Ishikawa (cell line): ENCODE measurements around the gene PARD6B.

Experiments
- CEBPB ChIP-seq: IDR thresholded peaks from 2 replicates; pipeline ENCODE4 v1.6.1; 2012
- CREB1 ChIP-seq: IDR thresholded peaks from 2 replicates; pipeline ENCODE4 v1.6.1; 2012; ENCODE audit warnings: low read depth
- EGR1 ChIP-seq: IDR thresholded peaks from 2 replicates; pipeline ENCODE4 v1.6.1; 2012
- EP300 ChIP-seq: IDR thresholded peaks from 2 replicates; pipeline ENCODE4 v1.6.1; 2012; ENCODE audit warnings: borderline replicate concordance
- FOXM1 ChIP-seq: IDR thresholded peaks from 2 replicates; pipeline ENCODE4 v1.6.1; 2012; ENCODE audit warnings: low read depth, borderline replicate concordance
- MAX ChIP-seq: IDR thresholded peaks from 2 replicates; pipeline ENCODE4 v1.6.1; 2012
- NFIC ChIP-seq: IDR thresholded peaks from 2 replicates; pipeline ENCODE4 v1.6.1; 2012
- RAD21 ChIP-seq: IDR thresholded peaks from 2 replicates; pipeline ENCODE4 v1.6.1; 2012; ENCODE audit warnings: low read depth
- TAF1 ChIP-seq: IDR thresholded peaks from 2 replicates; pipeline ENCODE4 v1.6.1; 2012; ENCODE audit warnings: low read depth, mild to moderate bottlenecking
- TCF12 ChIP-seq: IDR thresholded peaks from 2 replicates; pipeline ENCODE4 v1.6.1; 2012; ENCODE audit warnings: low read depth
- TEAD4 ChIP-seq: IDR thresholded peaks from 2 replicates; pipeline ENCODE4 v1.6.1; 2012
- YY1 ChIP-seq: IDR thresholded peaks from 2 replicates; pipeline ENCODE4 v1.6.1; 2012; ENCODE audit warnings: low read depth
- ZBTB7A ChIP-seq: IDR thresholded peaks from 2 replicates; pipeline ENCODE4 v1.6.1; 2012; ENCODE audit warnings: low read depth
- TF ChIP-seq, protein P1 (sequence below): IDR thresholded peaks from 2 replicates; pipeline ENCODE4 v1.6.1; 2012; ENCODE audit warnings: low read depth, mild to moderate bottlenecking
- TF ChIP-seq, protein P2 (sequence below): IDR thresholded peaks from 2 replicates; pipeline ENCODE4 v1.6.1; 2012

Gene PARD6B

DNA sequence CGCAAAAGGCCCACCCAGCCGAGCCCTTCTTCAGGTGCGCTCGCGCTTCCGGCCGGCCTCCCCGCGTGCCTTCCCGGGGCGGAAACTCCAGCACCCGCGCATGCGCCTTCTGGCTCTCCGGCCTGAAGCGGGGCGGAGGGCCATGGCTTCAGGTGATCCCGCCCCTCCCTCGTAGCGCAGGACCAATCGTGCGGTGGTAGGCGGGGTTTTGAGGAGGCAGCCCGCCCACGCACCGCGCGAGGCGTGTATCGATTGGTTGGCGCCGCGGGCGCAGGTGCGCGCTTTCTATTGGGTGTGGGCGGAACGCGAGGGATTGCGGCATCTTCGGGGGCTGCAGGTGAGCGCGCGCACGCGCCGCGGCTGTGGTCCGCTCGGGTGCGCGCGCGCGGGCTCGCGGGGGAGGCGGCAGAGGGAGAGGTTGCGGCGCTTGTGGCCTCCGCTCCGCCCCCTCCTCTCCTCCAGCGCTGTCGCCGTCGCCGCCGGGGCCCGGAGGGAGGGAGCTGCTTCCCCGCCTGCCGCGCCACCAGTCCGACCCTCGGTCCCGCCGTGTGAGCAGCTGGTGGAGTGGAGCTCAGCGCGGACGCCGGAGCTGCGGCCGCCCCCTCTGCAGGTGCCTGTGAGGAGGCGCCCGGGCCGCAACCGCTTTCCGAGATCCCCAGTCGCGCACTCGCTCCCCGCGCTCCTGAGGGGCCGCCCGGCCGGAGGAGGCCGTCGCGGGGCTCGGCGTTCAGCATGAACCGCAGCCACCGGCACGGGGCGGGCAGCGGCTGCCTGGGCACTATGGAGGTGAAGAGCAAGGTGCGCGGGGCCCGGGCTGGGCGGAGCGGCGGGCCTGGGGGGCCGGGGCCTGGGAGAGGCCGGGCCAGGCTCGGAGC lies at the start of gene PARD6B:
Gene PARD6B, plus strand, starts transcription at position 526 of the 875 bp plus-strand sequence. Its CDS starts 207 bp downstream, at position 733.
- TF ChIP-seq NFIC: no peak
- TF ChIP-seq CEBPB: peak; percentile 79
- no peak for TF ChIP-seq TAF1
- no peak for TF ChIP-seq RAD21
- TF ChIP-seq, protein P1, sequence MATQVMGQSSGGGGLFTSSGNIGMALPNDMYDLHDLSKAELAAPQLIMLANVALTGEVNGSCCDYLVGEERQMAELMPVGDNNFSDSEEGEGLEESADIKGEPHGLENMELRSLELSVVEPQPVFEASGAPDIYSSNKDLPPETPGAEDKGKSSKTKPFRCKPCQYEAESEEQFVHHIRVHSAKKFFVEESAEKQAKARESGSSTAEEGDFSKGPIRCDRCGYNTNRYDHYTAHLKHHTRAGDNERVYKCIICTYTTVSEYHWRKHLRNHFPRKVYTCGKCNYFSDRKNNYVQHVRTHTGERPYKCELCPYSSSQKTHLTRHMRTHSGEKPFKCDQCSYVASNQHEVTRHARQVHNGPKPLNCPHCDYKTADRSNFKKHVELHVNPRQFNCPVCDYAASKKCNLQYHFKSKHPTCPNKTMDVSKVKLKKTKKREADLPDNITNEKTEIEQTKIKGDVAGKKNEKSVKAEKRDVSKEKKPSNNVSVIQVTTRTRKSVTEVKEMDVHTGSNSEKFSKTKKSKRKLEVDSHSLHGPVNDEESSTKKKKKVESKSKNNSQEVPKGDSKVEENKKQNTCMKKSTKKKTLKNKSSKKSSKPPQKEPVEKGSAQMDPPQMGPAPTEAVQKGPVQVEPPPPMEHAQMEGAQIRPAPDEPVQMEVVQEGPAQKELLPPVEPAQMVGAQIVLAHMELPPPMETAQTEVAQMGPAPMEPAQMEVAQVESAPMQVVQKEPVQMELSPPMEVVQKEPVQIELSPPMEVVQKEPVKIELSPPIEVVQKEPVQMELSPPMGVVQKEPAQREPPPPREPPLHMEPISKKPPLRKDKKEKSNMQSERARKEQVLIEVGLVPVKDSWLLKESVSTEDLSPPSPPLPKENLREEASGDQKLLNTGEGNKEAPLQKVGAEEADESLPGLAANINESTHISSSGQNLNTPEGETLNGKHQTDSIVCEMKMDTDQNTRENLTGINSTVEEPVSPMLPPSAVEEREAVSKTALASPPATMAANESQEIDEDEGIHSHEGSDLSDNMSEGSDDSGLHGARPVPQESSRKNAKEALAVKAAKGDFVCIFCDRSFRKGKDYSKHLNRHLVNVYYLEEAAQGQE: no peak
- peak; percentile 80; the same call in 1 of the 2 replicates for TF ChIP-seq ZBTB7A
- TF ChIP-seq EP300: no peak
- no peak; the same call in 1 of the 2 replicates for TF ChIP-seq TEAD4
- TF ChIP-seq, protein P2, sequence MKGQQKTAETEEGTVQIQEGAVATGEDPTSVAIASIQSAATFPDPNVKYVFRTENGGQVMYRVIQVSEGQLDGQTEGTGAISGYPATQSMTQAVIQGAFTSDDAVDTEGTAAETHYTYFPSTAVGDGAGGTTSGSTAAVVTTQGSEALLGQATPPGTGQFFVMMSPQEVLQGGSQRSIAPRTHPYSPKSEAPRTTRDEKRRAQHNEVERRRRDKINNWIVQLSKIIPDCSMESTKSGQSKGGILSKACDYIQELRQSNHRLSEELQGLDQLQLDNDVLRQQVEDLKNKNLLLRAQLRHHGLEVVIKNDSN: peak; percentile 52
- no peak for TF ChIP-seq FOXM1
- no peak; the same call in 1 of the 2 replicates for TF ChIP-seq YY1
- TF ChIP-seq EGR1: peak; percentile 99
- TF ChIP-seq TCF12: peak; percentile 5; the same call in 1 of the 2 replicates
- peak; percentile 66 for TF ChIP-seq MAX
- TF ChIP-seq CREB1: no peak

DNA sequence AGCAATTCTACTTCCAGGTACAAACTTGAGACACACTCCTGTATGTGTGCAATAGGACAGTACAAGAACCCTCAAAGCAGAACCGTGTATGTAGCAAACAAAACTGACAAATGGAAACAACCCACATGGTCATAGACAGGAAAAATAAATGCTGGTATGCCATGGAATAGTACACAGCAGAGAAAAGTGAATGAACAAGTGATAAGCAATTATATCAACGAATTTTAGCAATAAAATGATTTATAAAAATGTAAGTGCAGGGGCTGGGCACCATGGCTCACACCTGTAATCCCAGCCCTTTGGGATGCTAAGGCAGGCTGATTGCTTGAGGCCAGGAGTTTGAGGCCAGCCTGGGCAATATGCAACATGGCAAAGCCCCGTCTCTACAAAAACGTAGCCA lies 49.3 kb upstream of the PARD6B start:
- TF ChIP-seq FOXM1 (no peak), CEBPB (no peak), TCF12 (no peak), CREB1 (no peak), EP300 (no peak), TAF1 (no peak), NFIC (no peak), YY1 (no peak)
- TF ChIP-seq, protein P2: no peak
- TF ChIP-seq, protein P1: no peak

GRCh38 chr20:50682947-50683530 lies 48.3 kb upstream of the PARD6B start:
- no peak for TF ChIP-seq CREB1

GRCh38 chr20:50683570-50683969 lies 47.8 kb upstream of the PARD6B start:
- TF ChIP-seq, protein P1: no peak
- TF ChIP-seq TCF12: no peak
- no peak for TF ChIP-seq FOXM1
- TF ChIP-seq ZBTB7A: no peak
- TF ChIP-seq EP300: no peak
- no peak for TF ChIP-seq TEAD4
- no peak for TF ChIP-seq MAX
- no peak for TF ChIP-seq CREB1
- no peak for TF ChIP-seq EGR1
- TF ChIP-seq, protein P2: no peak
- TF ChIP-seq CEBPB: no peak
- TF ChIP-seq TAF1: no peak
- no peak for TF ChIP-seq RAD21
- no peak for TF ChIP-seq NFIC
